UCSD-AML1 (cell line): Measurements from ENCODE around the gene SLC2A11.

Source experiments
- DNase-seq: peaks from one replicate; lab custom pipeline; 2025; ENCODE audit not compliant: unreplicated experiment; lab: John Stamatoyannopoulos, UW

Gene SLC2A11

GRCh38 chr22:23831781-23832180 lies 25.9 kb upstream of the SLC2A11 start:
- no peak for DNase-seq

- DNase-seq: no peak
Observed at GRCh38 chr22:23832226-23833016, 25.3 kb upstream of the SLC2A11 start.

GRCh38 chr22:23833017-23833751 lies 24.5 kb upstream of the SLC2A11 start:
- DNase-seq: no peak

- DNase-seq: no peak
Observed at GRCh38 chr22:23833911-23834317, 23.8 kb upstream of the SLC2A11 start.

GRCh38 chr22:23834406-23834792 lies 23.3 kb upstream of the SLC2A11 start:
- no peak for DNase-seq

GRCh38 chr22:23834793-23835483 lies 22.7 kb upstream of the SLC2A11 start:
- no peak for DNase-seq

GRCh38 chr22:23835484-23836144 lies 22.1 kb upstream of the SLC2A11 start:
- no peak for DNase-seq

GRCh38 chr22:23836281-23836680 lies 21.4 kb upstream of the SLC2A11 start:
- no peak for DNase-seq

- no peak for DNase-seq
Observed at GRCh38 chr22:23836692-23837495, 20.8 kb upstream of the SLC2A11 start.

- DNase-seq: no peak
Observed at GRCh38 chr22:23837496-23837859, 20.2 kb upstream of the SLC2A11 start.

- DNase-seq: no peak
Observed at GRCh38 chr22:23837911-23838680, 19.6 kb upstream of the SLC2A11 start.

- peak; percentile 100 for DNase-seq
Observed at GRCh38 chr22:23838681-23839468, 18.8 kb upstream of the SLC2A11 start, which contains the start of gene DERL3. Gene DERL3 (minus strand): TSS chr22:23839006. CDS start chr22:23838987, 19 bp downstream.

GRCh38 chr22:23840026-23840425 lies 17.6 kb upstream of the SLC2A11 start:
- DNase-seq: no peak

- no peak for DNase-seq
Observed at GRCh38 chr22:23841292-23841691, 16.4 kb upstream of the SLC2A11 start.

GRCh38 chr22:23841736-23842445 lies 15.8 kb upstream of the SLC2A11 start:
- no peak for DNase-seq

GRCh38 chr22:23842599-23842998 lies 15.1 kb upstream of the SLC2A11 start:
- no peak for DNase-seq

GRCh38 chr22:23844739-23845202 lies 12.9 kb upstream of the SLC2A11 start:
- no peak for DNase-seq
